HepG2 (cell line): ENCODE data around the gene SLC35F3. TPM values are rescaled to one million over a fixed set of nuclear protein-coding genes. Genes with fewer than 3 reads are reported as not detected.

Source experiments
- ATAC-seq: fragments of 200-7000 bp; cut with Tn5 transposase; 3 replicates; pipeline ENCODE4 v1.9.1; 2020; ENCODE audit warnings: mild to moderate bottlenecking, moderate library complexity
- BruUV-seq: library from RNA; stranded (reverse); fragments of 400-500 nt; replicated peaks from 2 replicates; lab custom pipeline; 2021; lab: Mats Ljungman, UMichigan
- CTCF ChIA-PET: fragments of 300-600 bp; formaldehyde crosslinking; extraction: SDS; loops from one replicate; lab custom pipeline; 2021; ENCODE audit warnings: low total read pairs, inconsistent platforms, low intra/inter-chr PET ratio; lab: Yijun Ruan, JAX
- POLR2A ChIA-PET: fragments of 350-600 bp; sonication (Branson Sonifier 250); formaldehyde crosslinking; loops from one replicate; lab custom pipeline; 2020; ENCODE audit warnings: antibody characterized with exemption, inconsistent platforms; lab: Yijun Ruan, JAX
- DNase-seq: peaks from one replicate; pipeline ENCODE4 v3.0.0-alpha.2; 2015; ENCODE audit warnings: low spot score
- FAIRE-seq: peaks from 3 replicates; lab custom pipeline; 2011; peaks lifted over from hg19 to GRCh38; lab: Jason Lieb, UNC
- H2AFZ ChIP-seq: one replicate; pipeline ENCODE4 v1.6.1; 2011; ENCODE audit warnings: low read length, inconsistent platforms
- H3K27ac ChIP-seq: fragments of 300-600 bp; 3 replicates; pipeline ENCODE4 v1.8.0; 2011; ENCODE audit warnings: mixed run types, mild to moderate bottlenecking, mixed read lengths, low read length, inconsistent platforms; ENCODE audit not compliant: insufficient read depth; ENCODE audit errors: extremely low read length
- H3K27me3 ChIP-seq, 2 experiments: fragments of 200-600 bp in 1 of 2; 2 replicates in 1 of 2; 3 replicates in 1 of 2; pipeline versions ENCODE4 v1.6.0 to v1.8.0; 2011; ENCODE audit warnings: low read length in 2 of 2, mild to moderate bottlenecking in 2 of 2, moderate library complexity in 2 of 2, inconsistent platforms in 1 of 2; ENCODE audit not compliant: insufficient read depth in 2 of 2, control insufficient read depth in 1 of 2
- H3K36me3 ChIP-seq, 2 experiments: fragments of 200-600 bp in 1 of 2; replicated peaks in 1 of 2; 2 replicates in 1 of 2; 3 replicates in 1 of 2; pipeline versions ENCODE4 v1.5.1 to v1.8.0; 2011; ENCODE audit warnings: low read length in 2 of 2, inconsistent platforms in 1 of 2; ENCODE audit not compliant: insufficient read depth in 2 of 2, control insufficient read depth in 1 of 2
- H3K4me1 ChIP-seq: 2 replicates; pipeline ENCODE4 v1.5.1; 2012; ENCODE audit warnings: low read length, inconsistent platforms; ENCODE audit not compliant: insufficient read depth
- H3K4me2 ChIP-seq: 2 replicates; pipeline ENCODE4 v1.6.0; 2011; ENCODE audit warnings: low read depth, low read length, inconsistent platforms
- H3K4me3 ChIP-seq, 3 experiments: fragments of 200-600 bp in 1 of 3; sonication (generic), shearing (Covaris generic) in 1 of 3; replicated peaks in 1 of 3; 2 replicates each; pipeline ENCODE4 v1.5.1; 2011 to 2016; ENCODE audit warnings: low read length in 3 of 3, inconsistent platforms in 2 of 3, low read depth in 2 of 3, mild to moderate bottlenecking in 2 of 3, control low read depth in 1 of 3, mixed read lengths in 1 of 3; ENCODE audit not compliant: insufficient read depth in 1 of 3
- H3K79me2 ChIP-seq: one replicate; pipeline ENCODE4 v1.6.1; 2011; ENCODE audit warnings: low read length, inconsistent platforms; ENCODE audit not compliant: insufficient read depth
- H3K9ac ChIP-seq: 2 replicates; pipeline ENCODE4 v1.6.0; 2011; ENCODE audit warnings: mild to moderate bottlenecking, low read depth, low read length, inconsistent platforms; ENCODE audit not compliant: insufficient read depth
- H3K9me3 ChIP-seq: 2 replicates; pipeline ENCODE4 v1.5.1; 2012; ENCODE audit warnings: mild to moderate bottlenecking, low read length
- H4K20me1 ChIP-seq: 2 replicates; pipeline ENCODE4 v1.6.0; 2011; ENCODE audit warnings: inconsistent platforms, mild to moderate bottlenecking, low read length, moderate library complexity; ENCODE audit not compliant: insufficient read depth
- ARHGAP35 ChIP-seq: sonication (generic); formaldehyde crosslinking; IDR thresholded peaks from 2 replicates; pipeline ENCODE4 v1.9.0; 2022; ENCODE audit warnings: mild to moderate bottlenecking, inconsistent platforms, moderate library complexity, missing genetic modification reagents, borderline replicate concordance
- FLYWCH1 ChIP-seq: sonication (generic); formaldehyde crosslinking; IDR thresholded peaks from 2 replicates; pipeline ENCODE4 v1.8.1; 2023; ENCODE audit warnings: mild to moderate bottlenecking, missing genetic modification reagents
- IRF2 ChIP-seq: IDR thresholded peaks from 2 replicates; pipeline ENCODE4 v1.6.1; 2018; ENCODE audit warnings: missing genetic modification reagents, missing compliant biosample characterization
- KLF16 ChIP-seq, 2 experiments: sonication (generic) in 1 of 2; formaldehyde crosslinking in 1 of 2; IDR thresholded peaks; 2 replicates each; pipeline versions ENCODE4 v1.6.1 to v1.8.0; 2016 to 2023; ENCODE audit warnings: missing genetic modification reagents in 2 of 2, missing compliant biosample characterization in 1 of 2
- ZNF549 ChIP-seq: sonication (generic); formaldehyde crosslinking; IDR thresholded peaks from 2 replicates; pipeline ENCODE4 v1.5.0; 2020; ENCODE audit warnings: missing genetic modification reagents
- ZNF891 ChIP-seq: sonication (generic); formaldehyde crosslinking; IDR thresholded peaks from 2 replicates; pipeline ENCODE4 v1.5.0; 2020; ENCODE audit warnings: mild to moderate bottlenecking, missing genetic modification reagents
- WGBS: methylation state at CpG from one replicate; pipeline ENCODE4 v1.1.6; 2017; ENCODE audit warnings: low lambda C conversion rate; 5-methylcytosine and 5-hydroxymethylcytosine counted together
- in situ Hi-C: cut with HindIII; loops from 2 replicates; pipeline ENCODE4 v1.10.0; 2017; ENCODE audit warnings: low pct_unique_long_range_greater_than_20kb; ENCODE audit not compliant: extremely low pct_ligation_motif_present
- intact Hi-C: fragments of 100-400 bp; cut with micrococcal nuclease; formaldehyde crosslinking; loops from one replicate; pipeline ENCODE4 v1.10.0; 2022; ENCODE audit not compliant: unreplicated experiment
- polyA plus RNA-seq, 8 experiments: library from polyadenylated mRNA; depleted of rRNA in 3 of 8; stranded (reverse) in 7 of 8; unstranded in 1 of 8; fragments of >200 nt; fragmentation: Illumina TruSeq in 4 of 8; extraction: Trizol in 4 of 8; gene quantifications; 2 replicates each; pipeline versions ENCODE4 v1.2.1 to v1.2.3, GENCODE V29; 2011 to 2016; ENCODE audit warnings: low read depth in 4 of 8, missing spikeins in 1 of 8, mixed read lengths in 1 of 8; ENCODE audit not compliant: insufficient read depth in 1 of 8
- total RNA-seq, 5 experiments: library from RNA; depleted of rRNA; stranded (reverse); fragments of >200 nt; fragmentation: Illumina TruSeq; extraction: Trizol; gene quantifications; 2 replicates each; pipeline ENCODE4 v1.2.3, GENCODE V29; 2016; ENCODE audit warnings: low read depth in 1 of 5
- TF ChIP-seq, protein P1 (sequence below): sonication (generic); formaldehyde crosslinking; IDR thresholded peaks from 2 replicates; pipeline ENCODE4 v1.9.0; 2022; ENCODE audit warnings: low read depth, missing genetic modification reagents
- TF ChIP-seq, protein P2 (sequence below): sonication (generic); formaldehyde crosslinking; IDR thresholded peaks from 2 replicates; pipeline ENCODE4 v1.5.0; 2020; ENCODE audit warnings: missing genetic modification reagents
- TF ChIP-seq, protein P3 (sequence below): sonication (generic); formaldehyde crosslinking; IDR thresholded peaks from 2 replicates; pipeline ENCODE4 v1.4.0; 2020; ENCODE audit warnings: missing genetic modification reagents; ENCODE audit errors: not compliant biosample characterization
- TF ChIP-seq, protein P4 (sequence below): sonication (generic); formaldehyde crosslinking; IDR thresholded peaks from 2 replicates; pipeline ENCODE4 v1.4.0; 2020; ENCODE audit warnings: mild to moderate bottlenecking, missing genetic modification reagents, borderline replicate concordance
- TF ChIP-seq, protein P5 (sequence below): sonication (generic); formaldehyde crosslinking; IDR thresholded peaks from 2 replicates; pipeline ENCODE4 v1.4.0; 2020; ENCODE audit warnings: missing genetic modification reagents, borderline replicate concordance

Gene SLC35F3
- total and polyA plus RNA-seq, 2 of the 13 experiments (the other 11 are each of a cell fraction or from before 2014, with no cell fraction given), result not detected

DNA sequence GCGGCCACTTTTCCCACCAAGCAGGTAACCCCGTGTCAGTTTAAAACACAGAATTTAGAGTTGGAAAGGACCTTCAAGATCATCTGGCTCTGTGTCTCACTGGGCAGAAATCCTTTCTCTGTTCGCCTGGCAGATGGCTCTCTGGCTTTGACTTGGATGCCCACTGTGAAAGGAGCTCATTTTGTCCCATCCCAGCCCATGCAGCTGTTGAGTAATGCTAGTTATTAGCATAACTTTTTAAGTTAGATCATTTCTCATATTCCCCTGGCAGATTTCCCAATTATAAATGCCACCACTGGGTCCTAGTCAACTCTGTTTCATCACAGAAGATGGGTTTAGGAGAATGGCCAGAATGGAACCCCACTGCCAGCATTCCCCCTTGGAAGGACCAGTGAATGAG lies 55.9 kb downstream of the SLC35F3 start:
- no peaks in the 10 kb centered on the region for H3K36me3 ChIP-seq
- no TSS peak for BruUV-seq
- TF ChIP-seq KLF16 (CRISPR knock-in tag; IDR thresholded peaks at IDR 0.05), result no peak
- TF ChIP-seq, protein P1, sequence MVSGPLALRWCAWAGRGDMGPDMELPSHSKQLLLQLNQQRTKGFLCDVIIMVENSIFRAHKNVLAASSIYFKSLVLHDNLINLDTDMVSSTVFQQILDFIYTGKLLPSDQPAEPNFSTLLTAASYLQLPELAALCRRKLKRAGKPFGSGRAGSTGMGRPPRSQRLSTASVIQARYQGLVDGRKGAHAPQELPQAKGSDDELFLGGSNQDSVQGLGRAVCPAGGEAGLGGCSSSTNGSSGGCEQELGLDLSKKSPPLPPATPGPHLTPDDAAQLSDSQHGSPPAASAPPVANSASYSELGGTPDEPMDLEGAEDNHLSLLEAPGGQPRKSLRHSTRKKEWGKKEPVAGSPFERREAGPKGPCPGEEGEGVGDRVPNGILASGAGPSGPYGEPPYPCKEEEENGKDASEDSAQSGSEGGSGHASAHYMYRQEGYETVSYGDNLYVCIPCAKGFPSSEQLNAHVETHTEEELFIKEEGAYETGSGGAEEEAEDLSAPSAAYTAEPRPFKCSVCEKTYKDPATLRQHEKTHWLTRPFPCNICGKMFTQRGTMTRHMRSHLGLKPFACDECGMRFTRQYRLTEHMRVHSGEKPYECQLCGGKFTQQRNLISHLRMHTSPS (CRISPR knock-in tag), result no peak
- TF ChIP-seq, protein P2, sequence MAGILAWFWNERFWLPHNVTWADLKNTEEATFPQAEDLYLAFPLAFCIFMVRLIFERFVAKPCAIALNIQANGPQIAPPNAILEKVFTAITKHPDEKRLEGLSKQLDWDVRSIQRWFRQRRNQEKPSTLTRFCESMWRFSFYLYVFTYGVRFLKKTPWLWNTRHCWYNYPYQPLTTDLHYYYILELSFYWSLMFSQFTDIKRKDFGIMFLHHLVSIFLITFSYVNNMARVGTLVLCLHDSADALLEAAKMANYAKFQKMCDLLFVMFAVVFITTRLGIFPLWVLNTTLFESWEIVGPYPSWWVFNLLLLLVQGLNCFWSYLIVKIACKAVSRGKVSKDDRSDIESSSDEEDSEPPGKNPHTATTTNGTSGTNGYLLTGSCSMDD (CRISPR knock-in tag), result no peak
- TF ChIP-seq FLYWCH1 (CRISPR knock-in tag), result no peak
- TF ChIP-seq IRF2 (CRISPR knock-in tag), result no peak
- TF ChIP-seq, protein P3, sequence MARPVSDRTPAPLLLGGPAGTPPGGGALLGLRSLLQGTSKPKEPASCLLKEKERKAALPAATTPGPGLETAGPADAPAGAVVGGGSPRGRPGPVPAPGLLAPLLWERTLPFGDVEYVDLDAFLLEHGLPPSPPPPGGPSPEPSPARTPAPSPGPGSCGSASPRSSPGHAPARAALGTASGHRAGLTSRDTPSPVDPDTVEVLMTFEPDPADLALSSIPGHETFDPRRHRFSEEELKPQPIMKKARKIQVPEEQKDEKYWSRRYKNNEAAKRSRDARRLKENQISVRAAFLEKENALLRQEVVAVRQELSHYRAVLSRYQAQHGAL (CRISPR knock-in tag), result no peak
- TF ChIP-seq ZNF549 (CRISPR knock-in tag), result no peak
- TF ChIP-seq, protein P4, sequence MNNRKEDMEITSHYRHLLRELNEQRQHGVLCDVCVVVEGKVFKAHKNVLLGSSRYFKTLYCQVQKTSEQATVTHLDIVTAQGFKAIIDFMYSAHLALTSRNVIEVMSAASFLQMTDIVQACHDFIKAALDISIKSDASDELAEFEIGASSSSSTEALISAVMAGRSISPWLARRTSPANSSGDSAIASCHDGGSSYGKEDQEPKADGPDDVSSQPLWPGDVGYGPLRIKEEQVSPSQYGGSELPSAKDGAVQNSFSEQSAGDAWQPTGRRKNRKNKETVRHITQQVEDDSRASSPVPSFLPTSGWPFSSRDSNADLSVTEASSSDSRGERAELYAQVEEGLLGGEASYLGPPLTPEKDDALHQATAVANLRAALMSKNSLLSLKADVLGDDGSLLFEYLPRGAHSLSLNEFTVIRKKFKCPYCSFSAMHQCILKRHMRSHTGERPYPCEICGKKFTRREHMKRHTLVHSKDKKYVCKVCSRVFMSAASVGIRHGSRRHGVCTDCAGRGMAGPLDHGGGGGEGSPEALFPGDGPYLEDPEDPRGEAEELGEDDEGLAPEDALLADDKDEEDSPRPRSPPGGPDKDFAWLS (CRISPR knock-in tag), result no peak
- TF ChIP-seq, protein P5, sequence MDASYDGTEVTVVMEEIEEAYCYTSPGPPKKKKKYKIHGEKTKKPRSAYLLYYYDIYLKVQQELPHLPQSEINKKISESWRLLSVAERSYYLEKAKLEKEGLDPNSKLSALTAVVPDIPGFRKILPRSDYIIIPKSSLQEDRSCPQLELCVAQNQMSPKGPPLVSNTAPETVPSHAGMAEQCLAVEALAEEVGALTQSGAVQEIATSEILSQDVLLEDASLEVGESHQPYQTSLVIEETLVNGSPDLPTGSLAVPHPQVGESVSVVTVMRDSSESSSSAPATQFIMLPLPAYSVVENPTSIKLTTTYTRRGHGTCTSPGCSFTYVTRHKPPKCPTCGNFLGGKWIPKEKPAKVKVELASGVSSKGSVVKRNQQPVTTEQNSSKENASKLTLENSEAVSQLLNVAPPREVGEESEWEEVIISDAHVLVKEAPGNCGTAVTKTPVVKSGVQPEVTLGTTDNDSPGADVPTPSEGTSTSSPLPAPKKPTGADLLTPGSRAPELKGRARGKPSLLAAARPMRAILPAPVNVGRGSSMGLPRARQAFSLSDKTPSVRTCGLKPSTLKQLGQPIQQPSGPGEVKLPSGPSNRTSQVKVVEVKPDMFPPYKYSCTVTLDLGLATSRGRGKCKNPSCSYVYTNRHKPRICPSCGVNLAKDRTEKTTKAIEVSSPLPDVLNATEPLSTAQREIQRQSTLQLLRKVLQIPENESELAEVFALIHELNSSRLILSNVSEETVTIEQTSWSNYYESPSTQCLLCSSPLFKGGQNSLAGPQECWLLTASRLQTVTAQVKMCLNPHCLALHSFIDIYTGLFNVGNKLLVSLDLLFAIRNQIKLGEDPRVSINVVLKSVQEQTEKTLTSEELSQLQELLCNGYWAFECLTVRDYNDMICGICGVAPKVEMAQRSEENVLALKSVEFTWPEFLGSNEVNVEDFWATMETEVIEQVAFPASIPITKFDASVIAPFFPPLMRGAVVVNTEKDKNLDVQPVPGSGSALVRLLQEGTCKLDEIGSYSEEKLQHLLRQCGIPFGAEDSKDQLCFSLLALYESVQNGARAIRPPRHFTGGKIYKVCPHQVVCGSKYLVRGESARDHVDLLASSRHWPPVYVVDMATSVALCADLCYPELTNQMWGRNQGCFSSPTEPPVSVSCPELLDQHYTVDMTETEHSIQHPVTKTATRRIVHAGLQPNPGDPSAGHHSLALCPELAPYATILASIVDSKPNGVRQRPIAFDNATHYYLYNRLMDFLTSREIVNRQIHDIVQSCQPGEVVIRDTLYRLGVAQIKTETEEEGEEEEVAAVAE (CRISPR knock-in tag), result no peak
- TF ChIP-seq ZNF891 (CRISPR knock-in tag), result no peak
- no peak for TF ChIP-seq ARHGAP35 (CRISPR knock-in tag)

More for the DNA sequence above, 55.9 kb downstream of the SLC35F3 start:
- ATAC-seq (no peak), FAIRE-seq (no peak), DNase-seq (no peak)
- WGBS, result 4% methylated on average over 3 of the region's 3 CpGs
- no peaks in the 10 kb centered on the region for H4K20me1 ChIP-seq
- ChIA-PET CTCF (no interaction called here), POLR2A (no interaction called here)
- H3K4me3 ChIP-seq, result no peak overlapping the region
- H3K27ac ChIP-seq, result no peak overlapping the region
- no peak overlapping the region for H2AFZ ChIP-seq
- in situ Hi-C loops (no loop called here), intact Hi-C loops (no loop called here)
- no peak overlapping the region for H3K9ac ChIP-seq
- no peaks in the 10 kb centered on the region for H3K27me3 ChIP-seq
- no peaks in the 10 kb centered on the region for H3K4me1 ChIP-seq
- no peaks in the 10 kb centered on the region for H3K79me2 ChIP-seq
- H3K9me3 ChIP-seq, result 0 out of 2 replicates have a peak, but pooled peaks cover 10% of the 10 kb centered on the region
- no peak overlapping the region for H3K4me2 ChIP-seq
